Measurements from ENCODE around the gene THRA.

The THRA gene

DNA sequence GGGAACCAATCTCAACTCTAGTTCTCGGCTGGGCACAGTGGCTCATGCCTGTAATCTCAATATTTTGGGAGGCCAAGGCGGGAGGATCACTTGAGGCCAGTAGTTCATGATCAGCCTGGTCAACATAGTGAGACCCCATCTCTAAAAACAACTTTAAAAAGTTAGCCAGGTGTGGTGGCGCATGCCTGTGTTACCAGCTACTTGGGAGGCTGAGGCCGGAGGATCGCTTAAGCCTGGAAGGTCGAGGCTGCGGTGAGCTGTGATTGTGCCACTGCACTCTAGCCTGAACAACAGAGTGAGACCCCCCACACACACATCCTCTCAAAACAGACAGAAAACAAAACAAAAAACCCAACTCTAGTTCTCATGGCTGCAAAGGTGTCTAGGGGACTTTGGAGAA is 4.9 kb downstream of the THRA start:
- TF ChIP-seq, protein P1, sequence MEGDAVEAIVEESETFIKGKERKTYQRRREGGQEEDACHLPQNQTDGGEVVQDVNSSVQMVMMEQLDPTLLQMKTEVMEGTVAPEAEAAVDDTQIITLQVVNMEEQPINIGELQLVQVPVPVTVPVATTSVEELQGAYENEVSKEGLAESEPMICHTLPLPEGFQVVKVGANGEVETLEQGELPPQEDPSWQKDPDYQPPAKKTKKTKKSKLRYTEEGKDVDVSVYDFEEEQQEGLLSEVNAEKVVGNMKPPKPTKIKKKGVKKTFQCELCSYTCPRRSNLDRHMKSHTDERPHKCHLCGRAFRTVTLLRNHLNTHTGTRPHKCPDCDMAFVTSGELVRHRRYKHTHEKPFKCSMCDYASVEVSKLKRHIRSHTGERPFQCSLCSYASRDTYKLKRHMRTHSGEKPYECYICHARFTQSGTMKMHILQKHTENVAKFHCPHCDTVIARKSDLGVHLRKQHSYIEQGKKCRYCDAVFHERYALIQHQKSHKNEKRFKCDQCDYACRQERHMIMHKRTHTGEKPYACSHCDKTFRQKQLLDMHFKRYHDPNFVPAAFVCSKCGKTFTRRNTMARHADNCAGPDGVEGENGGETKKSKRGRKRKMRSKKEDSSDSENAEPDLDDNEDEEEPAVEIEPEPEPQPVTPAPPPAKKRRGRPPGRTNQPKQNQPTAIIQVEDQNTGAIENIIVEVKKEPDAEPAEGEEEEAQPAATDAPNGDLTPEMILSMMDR (IDR thresholded peaks at IDR 0.05; ENCODE audit: borderline replicate concordance, insufficient read depth, low read depth, low read length): no peak
- H3K4me3 ChIP-seq (ENCODE audit: low read depth, low read length): no peak overlapping the region

DNA sequence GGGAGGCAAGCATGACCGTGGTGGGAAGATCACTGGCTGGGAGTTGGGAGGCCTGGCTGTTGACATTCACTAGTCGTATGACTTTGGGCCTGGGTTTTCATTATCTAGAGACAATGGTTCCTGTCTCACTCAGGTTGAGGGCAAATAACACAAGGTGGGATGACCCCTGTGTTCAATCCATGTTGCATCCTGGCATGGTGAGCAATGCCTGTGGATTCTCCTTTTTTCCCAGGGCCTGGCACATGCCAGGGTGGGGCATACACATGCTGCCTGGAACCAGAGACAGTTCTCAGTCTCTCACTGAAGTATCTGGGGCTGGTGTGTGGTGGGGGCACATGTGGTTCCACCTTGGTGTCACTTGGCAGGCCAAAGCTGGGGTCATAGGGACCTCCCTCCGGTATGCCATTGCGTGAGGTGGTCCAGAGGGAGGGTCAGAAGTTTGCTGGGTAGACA is 5.4 kb downstream of the THRA start:
- H3K4me3 ChIP-seq (ENCODE audit: low read depth, low read length): no peak overlapping the region
- TF ChIP-seq, protein P1 (IDR thresholded peaks at IDR 0.05; ENCODE audit: borderline replicate concordance, insufficient read depth, low read depth, low read length): no peak

DNA sequence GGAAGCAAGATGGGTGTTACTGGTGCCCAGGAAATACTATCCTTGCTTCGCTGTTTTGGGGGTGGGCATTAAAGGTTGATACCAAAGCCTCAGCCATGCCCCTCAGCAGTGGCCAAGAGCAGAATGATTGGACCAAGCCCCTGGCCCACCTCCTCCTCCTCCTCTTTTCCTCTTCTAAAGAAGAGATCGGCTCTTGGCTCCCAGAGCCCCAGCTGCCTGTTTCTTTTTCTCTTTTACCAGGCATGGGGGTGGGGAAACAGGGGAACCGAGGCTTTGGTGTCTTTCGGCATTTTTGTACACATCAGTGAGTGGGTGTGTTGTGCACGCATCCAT is 5.8 kb downstream of the THRA start:
- TF ChIP-seq, protein P1 (IDR thresholded peaks at IDR 0.05; ENCODE audit: borderline replicate concordance, insufficient read depth, low read depth, low read length): no peak
- no peak overlapping the region for H3K4me3 ChIP-seq (ENCODE audit: low read depth, low read length)

DNA sequence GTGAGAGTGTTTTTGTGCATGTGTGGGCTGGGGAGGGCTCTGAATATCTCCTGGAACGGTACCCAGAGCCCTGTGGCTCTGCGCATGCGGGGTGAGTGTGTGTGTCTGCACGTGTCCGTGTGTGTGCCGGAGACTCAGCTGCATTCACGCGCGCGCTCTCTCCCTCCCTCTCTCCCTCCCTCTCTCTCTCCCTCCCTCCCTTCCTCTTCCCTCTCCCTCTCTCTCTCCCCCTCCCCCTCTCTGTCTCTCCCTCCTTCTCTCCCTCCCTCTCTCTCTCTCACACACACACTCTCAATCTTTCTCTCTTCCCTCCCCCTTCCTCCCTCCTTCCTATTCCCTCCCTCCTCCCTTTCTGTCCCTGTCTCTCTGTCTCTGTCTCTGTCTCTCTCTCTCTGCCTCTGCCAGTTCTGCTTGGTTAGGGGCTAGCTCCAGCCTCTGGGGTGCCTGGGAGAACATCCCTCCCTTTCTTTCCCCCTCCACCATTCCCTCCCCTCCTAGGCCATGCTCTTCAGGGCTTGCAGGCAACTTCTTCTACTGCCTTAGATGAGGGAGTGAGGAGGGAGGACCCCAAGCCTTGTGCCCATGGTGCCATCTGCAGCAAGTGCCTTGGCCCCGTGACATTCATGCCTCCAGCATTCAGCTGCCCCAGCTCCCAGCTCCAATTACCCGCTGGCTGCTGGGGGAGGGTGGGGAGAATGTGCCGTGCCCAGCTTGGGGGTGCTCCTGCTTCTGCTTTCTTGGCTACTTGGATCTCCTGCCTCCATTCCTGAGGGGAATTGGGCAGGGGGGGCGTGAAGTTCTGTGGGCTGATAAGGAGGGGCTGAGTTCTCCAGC is 6.4 kb downstream of the THRA start:
- H3K4me3 ChIP-seq (ENCODE audit: low read depth, low read length): no peak overlapping the region
- TF ChIP-seq, protein P1 (IDR thresholded peaks at IDR 0.05; ENCODE audit: borderline replicate concordance, insufficient read depth, low read depth, low read length): no peak

DNA sequence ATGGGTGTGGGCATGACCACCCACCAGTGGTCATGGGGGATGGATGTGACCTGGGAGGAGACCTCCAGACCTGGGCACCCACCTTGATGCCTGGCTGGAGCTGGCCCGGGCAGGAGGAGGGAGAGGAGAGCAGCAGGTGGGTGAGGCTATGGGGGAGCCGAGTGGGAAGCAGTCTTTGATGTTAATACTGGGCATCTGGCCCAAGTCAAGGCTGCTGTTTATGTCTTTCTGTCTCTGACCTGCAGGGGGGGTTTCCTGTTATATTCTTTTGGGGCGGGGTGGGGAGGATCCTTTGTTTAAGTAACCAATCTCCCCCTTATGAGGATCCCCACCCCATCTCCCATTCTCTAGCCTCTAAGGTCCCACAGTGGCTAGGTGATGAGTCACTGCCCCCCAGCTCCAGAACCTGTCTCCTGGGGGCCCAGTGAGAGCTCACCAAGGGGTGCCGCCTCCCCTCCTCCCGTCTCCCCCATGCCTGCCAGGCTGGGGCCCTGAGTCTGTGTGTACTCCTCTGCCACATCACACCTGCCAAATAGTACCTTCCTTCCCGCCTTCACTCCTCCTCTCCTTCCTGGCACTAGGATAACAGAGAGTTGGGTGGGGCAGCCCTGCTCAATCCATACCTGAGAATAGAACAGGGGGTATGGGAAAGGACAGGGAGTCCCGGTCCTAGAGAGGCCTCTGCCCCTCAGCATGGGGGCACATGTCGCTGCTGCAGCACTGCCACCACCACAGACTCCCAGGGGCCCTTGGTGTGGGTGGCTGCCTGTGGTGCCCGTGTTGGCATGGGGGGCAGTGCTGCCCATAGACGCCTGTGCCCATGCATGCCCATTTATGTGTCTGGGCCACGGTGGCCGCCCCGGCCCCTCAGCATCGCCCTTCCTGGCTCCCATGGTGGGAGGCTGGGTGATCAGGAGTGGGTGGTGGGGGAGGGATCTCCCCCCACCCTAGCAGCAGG is 7.3 kb downstream of the THRA start:
- H3K4me3 ChIP-seq (ENCODE audit: low read depth, low read length): no peak overlapping the region
- TF ChIP-seq, protein P1 (IDR thresholded peaks at IDR 0.05; ENCODE audit: borderline replicate concordance, insufficient read depth, low read depth, low read length): peak; percentile 39; the same call in 1 of the 2 replicates

DNA sequence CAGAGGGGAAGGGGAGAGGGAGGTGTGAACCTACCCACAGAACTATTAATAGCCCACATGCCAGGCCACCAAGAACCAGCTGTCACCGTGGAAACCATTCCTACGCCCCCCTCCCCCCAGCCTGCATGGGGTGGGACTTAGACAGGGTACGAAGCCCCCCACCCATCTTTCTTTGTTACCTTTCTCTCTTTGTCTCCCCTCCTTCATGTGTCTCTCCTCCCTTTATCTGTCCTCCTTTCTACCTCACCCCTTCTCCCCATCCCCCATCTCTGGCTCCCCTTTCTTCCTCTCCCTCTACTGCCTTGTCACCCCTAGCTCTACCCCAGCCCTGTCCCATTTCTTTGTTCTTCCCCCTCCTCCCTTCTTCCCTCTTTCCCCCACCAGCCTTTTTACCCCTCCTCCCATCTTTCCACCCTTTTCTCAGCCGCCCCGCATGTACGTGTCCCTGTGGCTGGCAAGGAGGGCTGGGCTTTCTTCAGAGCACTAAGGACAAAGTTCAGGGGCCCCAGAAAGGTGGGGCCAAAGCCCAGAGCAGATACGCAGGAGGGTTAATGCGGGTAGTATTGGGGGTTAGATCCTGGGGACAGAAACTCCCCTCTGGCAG is 8.0 kb downstream of the THRA start:
- no peak overlapping the region for H3K4me3 ChIP-seq (ENCODE audit: low read depth, low read length)
- TF ChIP-seq, protein P1 (IDR thresholded peaks at IDR 0.05; ENCODE audit: borderline replicate concordance, insufficient read depth, low read depth, low read length): no peak

All from GM12875 (cell line).